Ammon's horn (tissue), 1 donor: ENCODE results near the gene L3MBTL4.

Experiments
- DNase-seq: peaks from one replicate; pipeline ENCODE4 v3.0.0-alpha.2; 2016; ENCODE audit warnings: low spot score

The L3MBTL4 gene

DNA sequence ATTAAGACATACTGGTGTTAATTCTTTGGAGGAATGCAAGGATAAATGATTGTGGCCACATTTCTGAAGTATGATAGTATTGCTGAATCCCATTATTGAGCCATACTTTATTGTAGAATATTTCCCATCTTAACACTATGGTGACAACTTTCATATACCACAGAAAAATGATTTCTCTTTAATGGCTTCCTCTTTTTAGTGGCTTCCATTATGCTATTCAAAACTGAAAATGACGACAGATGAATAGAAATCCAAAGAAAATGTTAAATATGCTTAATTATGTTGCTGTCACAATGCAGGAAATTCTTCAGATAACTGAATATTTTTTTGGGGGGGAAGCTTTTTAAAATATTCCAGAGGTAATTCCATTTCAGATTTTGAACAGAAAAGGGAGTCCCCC, 430.5 kb downstream of the L3MBTL4 start:
- no peak for DNase-seq

DNA sequence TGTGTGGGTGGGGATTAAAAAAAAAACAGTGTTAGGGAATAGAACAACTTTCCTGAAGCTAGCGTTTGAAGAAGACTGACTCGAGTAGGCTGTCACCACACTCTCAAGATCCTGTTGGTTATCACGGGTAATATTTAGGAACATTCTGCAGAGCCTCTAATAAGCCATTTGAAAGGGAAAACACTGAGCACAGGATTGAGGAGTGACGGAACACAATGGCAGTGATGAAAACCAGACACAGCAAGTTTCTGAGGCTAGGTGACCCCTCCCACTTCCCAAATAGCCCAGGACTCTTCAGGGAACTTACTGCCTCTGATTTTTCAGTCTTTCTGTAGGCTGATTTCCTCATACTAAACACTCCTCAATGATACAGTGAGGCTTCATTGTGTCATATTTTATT, 431.2 kb downstream of the L3MBTL4 start:
- no peak for DNase-seq

DNA sequence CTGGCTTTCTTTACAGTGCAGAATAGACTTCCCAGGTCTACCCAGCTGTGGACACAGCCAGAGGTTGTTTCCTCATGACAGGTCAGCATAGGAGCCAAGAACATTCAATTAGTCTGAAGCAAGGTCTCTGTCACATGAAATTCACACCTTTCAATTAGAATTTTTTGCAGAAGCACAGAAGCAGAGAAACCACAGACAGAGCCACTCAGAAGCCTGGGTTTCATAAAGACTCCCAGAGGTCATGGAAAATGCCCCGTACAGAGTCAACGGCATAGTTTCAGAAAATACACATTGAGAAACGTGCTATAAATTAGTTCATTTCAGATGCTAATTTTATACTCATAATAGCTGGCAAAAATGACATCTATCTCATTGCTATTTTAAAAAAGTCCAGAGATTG, 432.4 kb downstream of the L3MBTL4 start:
- no peak for DNase-seq

DNA sequence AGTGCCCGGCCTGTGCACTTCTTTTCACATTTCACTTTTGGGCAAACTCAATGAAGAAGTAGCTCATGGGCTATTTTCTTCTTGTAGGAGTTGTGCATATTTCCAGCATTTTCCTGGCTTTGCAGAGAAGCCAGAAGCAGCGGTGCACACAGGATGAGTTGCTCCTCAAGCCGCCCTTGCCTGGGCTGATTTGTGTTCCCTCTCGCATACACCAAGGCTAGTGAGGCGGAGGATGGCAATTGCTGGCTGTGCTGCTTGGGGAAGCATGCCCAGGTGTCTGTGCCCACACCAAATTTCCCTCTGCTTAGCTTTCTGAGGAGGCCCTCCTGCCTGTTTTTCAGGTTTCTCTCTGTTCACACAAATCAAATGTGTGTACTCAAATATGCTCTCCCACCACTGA, 434.0 kb downstream of the L3MBTL4 start:
- DNase-seq: no peak

DNA sequence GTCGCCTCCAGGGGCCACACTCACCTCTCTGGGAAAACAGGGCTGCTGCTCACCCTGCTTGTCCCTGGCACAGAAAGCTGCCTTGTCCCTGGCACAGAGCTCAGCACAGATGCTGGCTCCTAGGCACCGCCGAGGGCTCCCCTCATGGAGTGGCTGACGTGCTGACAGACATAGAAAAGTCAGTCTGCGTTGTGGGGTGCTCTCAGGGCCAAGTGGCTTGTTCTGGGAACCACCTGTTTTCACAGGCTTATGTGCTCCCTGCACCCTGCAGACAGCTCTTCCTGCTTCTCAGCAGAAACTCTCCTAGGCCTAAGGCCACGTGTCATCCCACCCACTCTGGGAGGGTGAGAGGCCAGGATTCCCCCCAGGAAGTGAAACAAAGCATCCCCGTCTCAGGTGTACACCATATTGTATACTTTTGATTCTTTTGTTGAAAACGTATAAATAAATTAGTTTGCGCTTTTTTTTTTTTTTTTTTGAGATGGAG, 434.7 kb downstream of the L3MBTL4 start:
- DNase-seq: no peak

DNA sequence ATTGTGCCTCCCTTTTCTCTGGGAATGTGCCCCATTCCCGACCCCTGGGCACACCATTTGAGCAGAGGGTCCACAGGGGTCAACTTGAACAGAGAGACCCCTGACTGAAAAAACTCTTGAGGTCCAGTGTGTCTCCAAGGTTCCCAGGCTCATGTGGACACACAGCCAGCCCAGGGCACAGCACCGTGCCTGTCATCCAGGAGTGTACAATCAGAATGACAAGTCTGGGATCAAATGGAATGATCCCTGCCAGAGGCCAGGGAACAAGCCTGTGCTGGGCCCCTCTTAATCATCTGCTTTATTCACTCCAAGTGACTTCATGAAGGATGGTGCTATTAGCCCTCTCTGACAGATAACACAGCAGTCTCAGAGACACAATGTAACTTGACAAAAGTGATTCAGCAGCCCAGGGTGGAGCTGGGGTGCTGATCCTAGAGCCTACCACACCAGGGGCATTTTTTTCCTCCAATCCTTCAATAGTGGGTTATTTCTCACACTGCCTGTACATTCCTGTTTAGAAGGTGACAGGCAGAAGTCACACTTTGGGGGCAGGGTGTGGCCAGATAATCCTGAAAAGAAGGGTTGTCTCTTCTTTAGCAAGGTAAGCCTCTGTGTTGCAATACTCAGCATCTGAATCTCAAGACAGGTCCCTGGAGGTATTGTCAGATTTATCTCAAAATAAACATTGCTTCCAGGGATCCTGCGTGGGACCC, 435.4 kb downstream of the L3MBTL4 start:
- no peak for DNase-seq

DNA sequence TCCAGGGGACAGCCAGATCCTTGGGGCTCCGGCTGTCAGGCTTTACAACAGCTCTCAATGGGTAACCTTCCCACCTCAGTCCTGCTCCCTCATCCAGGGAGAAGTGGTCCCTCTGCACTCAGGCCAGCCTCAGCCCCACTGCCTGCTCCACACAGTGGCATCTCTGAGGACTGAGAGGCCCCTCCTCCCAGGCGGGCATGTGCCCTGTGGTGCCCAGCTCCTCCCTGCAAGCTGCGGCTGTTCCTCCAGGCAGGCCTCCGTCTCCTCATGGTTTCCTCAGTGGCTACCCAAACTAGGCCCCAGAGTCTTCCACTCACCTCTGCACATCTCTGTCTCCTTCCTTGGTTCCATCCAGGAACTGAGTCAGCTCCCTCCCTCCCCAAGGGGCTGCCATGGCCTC, 437.7 kb downstream of the L3MBTL4 start:
- DNase-seq: no peak

DNA sequence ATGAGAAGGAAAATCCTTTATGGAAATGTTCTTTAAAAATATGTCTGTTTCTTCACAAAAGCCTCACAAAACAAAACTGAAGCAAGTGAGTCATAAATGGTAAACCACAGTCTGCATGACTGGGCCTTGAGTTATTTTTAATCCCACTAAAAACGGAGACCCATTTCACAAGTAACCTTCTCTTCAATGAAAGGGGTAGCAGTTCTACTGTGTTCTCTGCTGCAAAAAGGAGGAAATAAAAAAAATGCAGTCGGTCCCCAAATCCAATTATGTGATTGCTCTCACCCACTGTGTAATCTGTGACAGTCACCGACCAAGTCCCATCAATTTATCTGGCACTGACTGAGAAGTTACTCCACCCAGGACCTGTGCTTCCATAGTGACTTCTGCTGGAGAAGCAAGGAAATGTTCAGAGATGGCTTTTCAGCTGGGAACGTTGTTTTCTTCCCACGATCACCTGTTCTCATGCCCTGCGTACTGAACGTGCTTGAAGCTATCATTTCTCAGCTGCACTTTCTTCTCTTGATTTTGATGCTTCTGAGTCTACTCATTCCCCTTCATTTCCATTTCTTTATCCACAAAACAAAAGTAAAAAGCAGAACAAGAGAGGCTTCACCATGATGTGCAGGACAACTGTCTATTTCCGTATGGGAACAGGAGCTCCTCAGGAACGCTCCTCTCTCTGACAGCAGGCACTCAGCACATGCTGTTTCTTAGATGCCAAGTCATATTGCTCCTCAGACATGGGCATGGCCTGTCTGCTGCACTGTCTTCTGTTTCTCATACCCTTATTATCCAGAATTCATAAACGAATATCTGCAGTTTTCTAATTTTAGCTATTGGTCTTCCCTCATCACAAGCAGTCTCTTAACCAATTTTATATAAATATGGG, 439.4 kb downstream of the L3MBTL4 start:
- peak; percentile 51 for DNase-seq

DNA sequence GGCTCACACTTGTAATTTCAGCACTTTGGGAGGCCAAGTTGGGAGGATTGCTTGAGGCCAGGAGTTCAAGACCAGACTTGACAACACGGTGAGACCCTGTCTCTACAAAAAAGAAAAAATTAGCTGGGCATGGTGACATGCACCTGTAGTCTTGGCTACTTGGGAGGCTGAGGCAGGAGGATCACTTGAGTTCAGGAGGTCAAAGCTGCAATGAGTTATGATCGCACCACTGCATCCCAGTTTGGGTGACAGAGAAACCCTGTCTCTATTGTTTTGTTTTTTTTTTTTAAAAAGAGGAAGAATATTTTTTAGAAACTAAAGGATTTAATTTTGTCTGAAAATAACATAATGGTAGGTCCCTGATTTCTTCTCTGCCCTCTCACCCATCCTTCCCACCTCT, 440.0 kb downstream of the L3MBTL4 start:
- no peak for DNase-seq

DNA sequence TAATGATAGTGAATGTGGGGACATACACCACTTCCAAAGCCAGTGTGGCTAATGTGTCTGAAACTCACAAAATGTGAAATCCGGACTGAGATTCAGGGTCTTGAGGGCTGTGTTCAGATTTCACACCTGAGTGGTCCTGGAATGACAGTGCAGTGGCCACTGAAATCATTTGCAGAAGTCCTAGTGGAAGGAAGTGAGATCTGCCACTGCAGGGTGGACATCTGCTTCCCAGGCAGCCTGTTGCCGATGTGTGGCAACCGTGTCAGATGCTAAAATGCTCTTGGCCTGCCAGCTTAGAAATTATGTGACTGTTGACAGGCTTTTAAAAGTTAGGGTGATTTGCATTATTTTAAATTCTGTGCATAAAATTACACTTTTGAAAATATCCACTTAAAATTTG, 441.6 kb downstream of the L3MBTL4 start:
- peak; percentile 53 for DNase-seq

DNA sequence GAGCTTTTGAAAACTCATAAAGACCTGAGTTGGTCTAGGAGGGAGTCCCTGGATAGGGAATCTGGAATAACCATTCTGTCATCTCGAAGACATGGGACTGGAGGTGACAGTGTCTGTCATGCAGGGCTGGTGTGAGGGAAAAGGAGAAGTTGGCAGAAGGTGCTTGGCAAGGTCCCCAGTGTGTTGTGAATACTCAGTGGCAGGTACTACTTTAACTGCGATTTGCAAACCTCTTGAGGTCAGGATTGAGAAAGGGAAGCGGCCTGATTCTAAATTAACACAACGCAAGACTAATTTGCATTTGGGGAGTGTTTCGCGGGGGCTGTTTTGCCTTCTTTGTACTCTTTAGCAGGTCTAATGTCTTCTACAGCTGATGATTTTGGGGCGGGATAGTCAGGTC, 442.4 kb downstream of the L3MBTL4 start:
- no peak for DNase-seq

DNA sequence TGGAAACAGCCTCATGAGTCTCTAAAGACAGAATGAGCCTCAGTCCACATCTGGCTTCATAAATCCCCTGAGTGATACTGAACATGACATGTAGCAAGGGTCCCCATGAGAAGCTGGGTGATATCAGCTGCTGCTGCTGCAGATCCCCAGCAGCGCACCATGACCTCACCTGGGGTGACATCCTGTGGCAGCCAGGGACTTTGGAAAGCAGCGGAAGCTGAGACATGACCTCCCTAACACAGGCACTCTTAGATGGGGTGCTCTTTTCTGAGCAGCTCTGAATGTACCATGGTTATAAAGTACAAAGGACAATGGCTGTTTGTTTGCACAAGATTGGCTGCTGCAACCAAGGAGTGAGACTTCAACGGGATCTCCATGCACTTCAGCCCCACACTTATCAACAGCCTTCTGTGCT, 444.7 kb downstream of the L3MBTL4 start:
- peak; percentile 73 for DNase-seq

DNA sequence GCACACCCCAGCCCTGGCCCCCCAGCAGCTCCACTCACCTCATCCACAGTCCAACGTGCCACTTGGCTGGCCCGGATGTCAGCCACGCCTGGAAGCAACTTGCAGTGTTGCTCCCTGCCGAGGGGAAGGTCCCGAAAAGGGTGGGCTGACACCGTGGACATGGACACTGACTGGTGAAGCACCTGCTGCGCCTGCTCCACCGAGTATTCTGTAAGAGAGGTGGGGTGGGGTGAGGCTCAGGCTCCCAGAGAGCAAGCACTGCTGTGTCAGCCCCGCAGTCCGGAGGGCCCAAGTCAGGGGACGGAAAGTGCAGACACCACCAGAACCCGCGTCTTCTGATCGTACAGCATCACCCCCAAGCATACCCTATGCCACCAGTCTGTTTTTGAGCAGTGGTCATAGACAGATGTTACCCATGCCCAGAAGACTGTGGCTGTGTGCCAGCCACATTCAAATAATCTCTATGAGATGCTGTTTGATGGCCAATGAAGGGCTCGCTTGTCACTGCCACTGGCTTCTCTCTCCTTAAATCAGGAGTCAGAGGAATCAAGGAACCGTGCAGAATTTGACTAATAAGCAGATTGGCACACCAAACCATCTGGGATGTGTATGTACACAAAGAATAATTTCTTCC, 445.2 kb downstream of the L3MBTL4 start:
- DNase-seq: no peak

DNA sequence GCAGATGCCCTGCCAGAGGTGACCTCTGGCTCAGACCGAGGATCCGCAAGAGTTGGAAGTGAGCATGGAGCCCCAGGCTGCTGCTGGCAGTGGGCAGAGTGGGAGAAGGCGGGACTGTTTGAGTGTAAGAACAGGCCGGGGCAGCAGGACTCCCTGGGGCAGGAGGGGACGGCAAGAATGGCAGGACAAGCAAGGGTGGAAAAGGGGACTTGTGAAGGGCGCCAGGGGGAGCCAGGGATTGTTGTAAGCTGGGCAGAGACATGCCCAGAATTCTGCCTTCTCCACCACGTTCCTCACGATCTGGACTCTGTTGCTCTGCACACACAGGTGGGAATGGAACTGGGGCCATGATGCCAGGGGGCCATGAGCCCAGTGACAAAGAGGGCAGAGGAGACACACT, 447.0 kb downstream of the L3MBTL4 start:
- DNase-seq: no peak

DNA sequence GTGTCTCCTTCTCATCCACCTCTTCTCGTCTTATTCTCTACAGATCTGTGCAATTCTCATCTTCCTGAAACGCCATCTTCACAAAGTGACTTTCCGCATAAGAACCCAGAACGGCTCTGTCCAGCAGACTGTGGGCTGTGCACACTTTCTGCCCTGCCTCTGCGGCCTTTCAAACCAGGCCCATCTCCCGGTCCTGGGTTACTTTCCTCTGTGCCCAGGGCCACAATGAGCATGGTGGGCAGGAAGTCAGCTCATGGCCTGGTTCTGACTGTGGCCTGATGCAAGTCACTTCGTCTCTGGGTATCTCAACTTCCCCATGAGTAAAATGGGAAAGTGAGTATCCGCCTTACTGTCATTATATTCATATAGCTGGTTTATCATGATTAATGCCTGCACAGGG, 447.7 kb downstream of the L3MBTL4 start:
- no peak for DNase-seq

DNA sequence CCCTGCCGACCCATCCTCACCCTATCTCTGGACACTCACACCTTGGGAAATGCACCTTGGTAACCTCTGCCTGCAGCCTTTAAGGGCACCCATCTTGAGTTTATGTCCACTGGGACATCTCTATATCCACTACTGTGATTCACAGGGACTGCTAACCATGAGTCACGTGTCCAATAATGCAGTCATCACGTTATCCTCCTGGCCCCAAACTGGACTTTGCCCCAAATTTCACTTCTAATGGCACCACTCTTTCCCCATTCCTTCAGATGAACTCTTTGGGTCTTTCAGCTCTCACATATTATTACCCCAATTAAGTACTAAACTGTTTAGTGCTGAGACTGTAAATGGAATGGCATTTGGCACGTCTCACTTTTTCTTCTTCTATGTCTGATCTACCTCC, 448.2 kb downstream of the L3MBTL4 start:
- DNase-seq: no peak

DNA sequence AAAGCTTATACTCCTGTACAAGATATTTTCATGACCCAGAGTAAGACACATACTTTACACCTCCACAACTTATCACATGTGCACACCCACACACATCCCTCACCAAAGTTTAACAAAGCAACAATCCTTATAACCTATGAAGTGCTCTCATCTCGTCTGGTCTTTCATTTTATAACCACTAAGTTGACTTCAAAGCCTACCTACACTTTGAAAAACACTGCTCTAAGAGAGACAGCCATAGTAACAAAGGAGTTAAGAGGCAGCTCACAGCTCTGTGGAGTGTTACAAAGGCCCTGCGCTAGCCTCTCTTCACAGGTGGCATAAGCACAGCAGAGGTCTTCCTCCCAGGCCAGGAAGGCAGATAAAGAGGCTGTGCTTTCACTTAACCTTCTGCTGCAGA, 449.7 kb downstream of the L3MBTL4 start:
- no peak for DNase-seq

DNA sequence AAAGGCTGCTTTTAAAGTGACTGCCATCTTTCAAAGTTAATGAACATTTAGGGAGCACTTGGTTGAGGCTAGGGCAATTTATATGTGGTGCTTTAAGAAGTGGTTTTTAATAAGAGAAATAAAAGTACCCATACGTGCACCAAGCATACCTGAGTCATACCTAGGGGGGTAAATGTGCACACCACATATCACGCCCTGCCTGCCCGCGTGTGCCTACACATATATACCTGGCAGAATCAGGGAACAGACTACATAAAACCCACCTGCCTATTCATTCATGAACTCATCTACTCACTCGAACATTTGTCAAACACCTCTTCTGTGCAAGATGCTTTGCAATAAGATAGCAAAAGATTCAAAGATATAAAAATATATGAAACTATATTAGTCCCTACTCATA, 450.1 kb downstream of the L3MBTL4 start:
- no peak for DNase-seq

DNA sequence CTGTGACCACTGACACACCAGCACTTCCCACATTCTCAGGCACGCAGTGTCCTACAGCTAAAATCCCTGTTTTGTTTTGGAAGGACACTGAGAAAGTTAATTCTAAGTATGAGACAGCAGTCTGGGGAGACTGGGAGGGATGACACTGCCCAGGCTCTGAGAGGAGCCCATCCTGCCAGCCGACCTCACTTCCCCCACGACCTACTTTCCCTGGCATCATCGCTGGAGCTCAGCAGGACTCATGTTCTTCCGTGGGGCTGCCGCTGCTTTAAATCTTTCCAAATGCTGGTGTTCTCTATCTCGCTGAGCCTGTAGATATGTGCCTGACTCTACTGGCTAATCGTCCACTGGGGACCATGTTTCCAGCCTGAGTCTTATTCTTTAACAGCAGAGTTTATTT, 450.6 kb downstream of the L3MBTL4 start:
- no peak for DNase-seq

DNA sequence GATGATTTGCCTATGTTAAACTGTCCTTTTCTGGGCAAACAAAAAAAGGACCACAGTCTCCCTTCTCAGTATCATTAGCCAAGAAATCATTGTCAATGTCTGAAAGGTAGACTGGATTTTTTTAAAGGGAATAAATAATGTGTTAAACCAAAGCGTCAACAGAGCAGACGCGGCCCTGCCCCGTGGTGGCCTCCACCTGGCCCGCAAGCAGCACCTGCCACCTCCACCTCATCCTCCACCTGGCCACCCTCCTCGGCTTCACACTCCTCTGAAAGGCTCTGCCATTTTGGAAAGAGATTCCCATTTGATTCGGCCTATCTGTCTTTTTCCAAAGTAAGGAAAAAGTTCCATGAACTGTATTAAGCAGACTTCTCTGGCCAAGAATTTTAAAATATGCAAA, 451.4 kb downstream of the L3MBTL4 start:
- no peak for DNase-seq

DNA sequence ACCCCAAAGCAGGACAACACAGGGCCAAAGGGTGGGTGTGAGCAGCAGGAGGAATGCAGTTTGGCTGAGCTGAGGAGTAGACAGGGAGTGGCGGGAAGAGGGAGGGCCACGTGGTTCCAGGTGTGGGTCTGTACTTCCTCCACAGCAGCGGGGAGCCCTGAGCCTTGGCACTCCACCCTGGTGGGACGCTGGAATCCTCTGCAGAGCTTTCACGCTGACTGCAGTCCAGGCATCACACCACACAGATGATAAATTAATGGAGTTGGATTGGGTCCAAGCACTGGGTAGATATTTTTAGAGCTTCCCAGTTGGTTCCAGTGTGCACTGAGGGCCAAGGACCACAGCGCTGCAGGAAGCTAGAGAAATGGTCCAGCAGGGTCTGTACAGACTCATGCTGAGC, 452.3 kb downstream of the L3MBTL4 start:
- no peak for DNase-seq

DNA sequence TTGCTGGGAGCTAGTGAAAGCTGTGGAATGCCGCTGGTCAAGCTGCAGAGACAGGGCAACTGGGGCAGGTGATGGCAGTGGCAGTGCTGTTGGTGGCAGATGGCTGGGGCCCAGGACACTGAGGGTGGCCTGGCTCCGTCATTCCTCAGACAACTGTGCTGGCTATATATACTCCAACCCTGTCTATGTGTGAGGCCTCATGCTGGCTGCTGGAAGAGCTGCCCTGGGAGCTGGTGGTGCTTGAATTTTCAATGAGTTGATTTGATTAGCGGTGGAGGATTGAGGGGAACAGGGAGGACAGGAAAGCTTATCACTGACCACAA, 452.9 kb downstream of the L3MBTL4 start:
- DNase-seq: no peak
